HCT116 (cell line): Measurements from ENCODE around the gene RHEB. TPM values are rescaled to one million over a fixed set of nuclear protein-coding genes. Genes with fewer than 3 reads are reported as not detected.

Experiments used
- ATAC-seq: fragments of 200-7000 bp; cut with Tn5 transposase; 2 replicates; pipeline ENCODE4 v1.9.1; 2020; ENCODE audit warnings: mild to moderate bottlenecking, moderate library complexity
- BruUV-seq: library from RNA; stranded (reverse); fragments of 400-500 nt; replicated peaks from 2 replicates; lab custom pipeline; 2021; lab: Mats Ljungman, UMichigan
- CTCF ChIA-PET: fragments of 300-600 bp; sonication (Branson Sonifier 250); formaldehyde crosslinking; loops from one replicate; lab custom pipeline; 2021; ENCODE audit warnings: antibody characterized with exemption; lab: Charles Lee
- POLR2A ChIA-PET: fragments of 300-600, 350-600 bp; sonication (Branson Sonifier 250); formaldehyde crosslinking; loops from one replicate; lab custom pipeline; 2021; ENCODE audit warnings: antibody characterized with exemption; lab: Charles Lee
- RAD21 ChIA-PET, 2 experiments: fragments of 300-600 bp; sonication (Branson Sonifier 250); formaldehyde crosslinking; loops; one replicate each; lab custom pipeline; 2023; ENCODE audit warnings: low total read pairs in 2 of 2; ENCODE audit not compliant: uncharacterized antibody in 2 of 2, unreplicated experiment in 2 of 2, low non-redundant PET in 1 of 2; lab: Charles Lee
- DNase-seq: peaks from one replicate; pipeline ENCODE4 v3.0.0-alpha.2; 2010; ENCODE audit warnings: low read depth, low spot score
- H2AFZ ChIP-seq: fragments of 200-600 bp; shearing (Covaris generic), sonication (generic); 2 replicates; pipeline ENCODE4 v1.6.1; 2017; ENCODE audit warnings: low read depth, mixed run types, mixed read lengths, antibody characterized with exemption, low read length; ENCODE audit not compliant: poor library complexity, severe bottlenecking
- H3K27ac ChIP-seq: 2 replicates; pipeline ENCODE4 v1.5.1; 2012; ENCODE audit warnings: low read depth, low read length
- H3K27me3 ChIP-seq: fragments of 200-600 bp; sonication (generic); 2 replicates; pipeline ENCODE4 v1.6.1; 2016; ENCODE audit warnings: mixed run types, low read length, mixed read lengths; ENCODE audit not compliant: insufficient read depth
- H3K36me3 ChIP-seq, 2 experiments: fragments of 200-500 bp in 1 of 2; fragments of 200-600 bp in 1 of 2; sonication (Bioruptor generic) in 1 of 2; sonication (generic) in 1 of 2; 2 replicates each; pipeline versions ENCODE4 v1.5.1 to v1.6.1; 2014 to 2016; ENCODE audit warnings: low read length in 2 of 2, inconsistent platforms in 1 of 2, mixed read lengths in 1 of 2, mixed run types in 1 of 2; ENCODE audit not compliant: insufficient read depth in 2 of 2, control insufficient read depth in 1 of 2
- H3K4me1 ChIP-seq, 2 experiments: fragments of 200-600 bp in 1 of 2; sonication (generic) in 1 of 2; 2 replicates each; pipeline versions ENCODE4 v1.5.1 to v1.6.1; 2012 to 2017; ENCODE audit warnings: low read length in 2 of 2, inconsistent platforms in 1 of 2, mild to moderate bottlenecking in 1 of 2, mixed read lengths in 1 of 2, mixed run types in 1 of 2, moderate library complexity in 1 of 2; ENCODE audit not compliant: insufficient read depth in 2 of 2, control insufficient read depth in 1 of 2
- H3K4me2 ChIP-seq: fragments of 200-600 bp; sonication (generic); 2 replicates; pipeline ENCODE4 v1.6.1; 2017; ENCODE audit warnings: mixed run types, low read length, mixed read lengths
- H3K4me3 ChIP-seq, 2 experiments: fragments of 200-600 bp in 1 of 2; sonication (generic) in 1 of 2; replicated peaks in 1 of 2; 2 replicates each; pipeline ENCODE4 v1.5.1; 2011 to 2016; ENCODE audit warnings: low read length in 2 of 2, control low read depth in 1 of 2, low read depth in 1 of 2, mild to moderate bottlenecking in 1 of 2, mixed read lengths in 1 of 2, mixed run types in 1 of 2
- H3K79me2 ChIP-seq: fragments of 200-600 bp; sonication (generic); 2 replicates; pipeline ENCODE4 v1.6.1; 2017; ENCODE audit warnings: mild to moderate bottlenecking, mixed run types, low read length, moderate library complexity, mixed read lengths; ENCODE audit not compliant: insufficient read depth
- H3K9ac ChIP-seq: fragments of 200-600 bp; sonication (generic); 2 replicates; pipeline ENCODE4 v1.6.1; 2016; ENCODE audit warnings: low read length, mixed read lengths
- H3K9me2 ChIP-seq: fragments of 200-600 bp; sonication (generic), shearing (Covaris generic); 2 replicates; pipeline ENCODE4 v1.6.1; 2017; ENCODE audit warnings: mixed run types, mild to moderate bottlenecking, moderate library complexity; ENCODE audit not compliant: insufficient read depth
- H3K9me3 ChIP-seq, 2 experiments: fragments of 200-500 bp in 1 of 2; fragments of 200-600 bp in 1 of 2; sonication (Bioruptor generic) in 1 of 2; sonication (generic) in 1 of 2; 2 replicates each; pipeline ENCODE4 v1.6.1; 2014 to 2017; ENCODE audit warnings: low read length in 2 of 2, mixed read lengths in 2 of 2, inconsistent platforms in 1 of 2, low read depth in 1 of 2, mild to moderate bottlenecking in 1 of 2, mixed run types in 1 of 2, moderate library complexity in 1 of 2; ENCODE audit not compliant: control insufficient read depth in 1 of 2, insufficient read depth in 1 of 2
- H4K20me1 ChIP-seq: fragments of 200-600 bp; sonication (generic), shearing (Covaris generic); 2 replicates; pipeline ENCODE4 v1.6.1; 2017; ENCODE audit warnings: mixed run types, mild to moderate bottlenecking, moderate library complexity; ENCODE audit not compliant: insufficient read depth
- ATF3 ChIP-seq: IDR thresholded peaks from 2 replicates; pipeline ENCODE4 v1.6.1; 2012
- EZH2 ChIP-seq: fragments of 200-600 bp; sonication (generic); IDR thresholded peaks from 2 replicates; pipeline ENCODE4 v1.6.1; 2017; ENCODE audit warnings: antibody characterized with exemption, mixed run types
- JUND ChIP-seq: IDR thresholded peaks from 2 replicates; pipeline ENCODE4 v1.6.1; 2012
- MAX ChIP-seq: IDR thresholded peaks from 2 replicates; pipeline ENCODE4 v1.6.1; 2012
- POLR2A ChIP-seq: IDR thresholded peaks from 2 replicates; pipeline ENCODE4 v1.7.0; 2011; ENCODE audit warnings: borderline replicate concordance; ENCODE audit not compliant: insufficient read depth, insufficient read length; ENCODE audit errors: extremely low read depth
- POLR2AphosphoS5 ChIP-seq: IDR thresholded peaks from 2 replicates; pipeline ENCODE4 v1.6.1; 2011; ENCODE audit warnings: mild to moderate bottlenecking, low read depth, low read length, moderate library complexity
- RAD21 ChIP-seq: IDR thresholded peaks from 2 replicates; pipeline ENCODE4 v1.6.1; 2012; ENCODE audit warnings: low read depth, mild to moderate bottlenecking
- REST ChIP-seq: IDR thresholded peaks from 2 replicates; pipeline ENCODE4 v1.6.1; 2012; ENCODE audit warnings: low read depth
- SIN3A ChIP-seq: IDR thresholded peaks from 2 replicates; pipeline ENCODE4 v1.6.1; 2012; ENCODE audit warnings: low read depth
- SRF ChIP-seq: IDR thresholded peaks from 2 replicates; pipeline ENCODE4 v1.6.1; 2012; ENCODE audit warnings: low read depth
- TCF7L2 ChIP-seq: IDR thresholded peaks from 2 replicates; pipeline ENCODE4 v1.7.0; 2011; ENCODE audit warnings: borderline replicate concordance, inconsistent platforms; ENCODE audit not compliant: insufficient read depth, insufficient read length; ENCODE audit errors: extremely low read depth
- ZBTB33 ChIP-seq: IDR thresholded peaks from 2 replicates; pipeline ENCODE4 v1.6.1; 2011; ENCODE audit warnings: mild to moderate bottlenecking, low read length, moderate library complexity; ENCODE audit not compliant: insufficient replicate concordance; ENCODE audit errors: extremely low read depth
- ZFX ChIP-seq: fragments of 450-650 bp; IDR thresholded peaks from 2 replicates; pipeline ENCODE4 v1.6.1; 2017
- ZNF274 ChIP-seq: fragments of 200-500 bp; sonication (Bioruptor generic); IDR thresholded peaks from 2 replicates; pipeline ENCODE4 v1.6.1; 2014; ENCODE audit warnings: mild to moderate bottlenecking, low read depth, low read length, inconsistent platforms
- intact Hi-C: fragments of 100-400 bp; cut with micrococcal nuclease; formaldehyde crosslinking; loops from 2 replicates; pipeline ENCODE4 v1.10.0; 2022
- total RNA-seq: library from RNA; stranded (reverse); gene quantifications from one replicate; pipeline ENCODE4 v1.2.1, GENCODE V29; 2021; ENCODE audit not compliant: unreplicated experiment

The RHEB gene
- total RNA-seq, 1 experiment from 2014 or later, result 114 TPM

GRCh38 chr7:151551820-151552219, 32.1 kb upstream of the RHEB start:
- POLR2A ChIA-PET, result no interaction called here
- no peak overlapping the region for H3K27ac ChIP-seq

More at GRCh38 chr7:151551820-151552219, 32.1 kb upstream of the RHEB start:
- Histone ChIP-seq H3K4me1 (peaks cover 8 to 23% of the 10 kb centered on the region in 2 experiments; a peak in 3 of 4 replicates), H3K9me2 (no peaks in the 10 kb centered on the region), H3K9ac (no peak overlapping the region), H2AFZ (no peak overlapping the region), H3K4me3 (no peak overlapping the region), H3K9me3 (no peaks in the 10 kb centered on the region), H3K36me3 (no peaks in the 10 kb centered on the region), H3K27me3 (no peaks in the 10 kb centered on the region), H3K4me2 (no peak overlapping the region), H4K20me1 (no peaks in the 10 kb centered on the region), H3K79me2 (no peaks in the 10 kb centered on the region)
- BruUV-seq, result no TSS peak
- intact Hi-C loops, result no loop called here
- ChIA-PET RAD21 (no interaction called here), CTCF (no interaction called here)
- DNase-seq (no peak), ATAC-seq (no peak)
- TF ChIP-seq RAD21 (no peak), ATF3 (no peak), POLR2AphosphoS5 (no peak), SIN3A (no peak), ZNF274 (no peak), JUND (no peak), REST (no peak), SRF (no peak), ZFX (no peak), MAX (no peak), ZBTB33 (no peak), POLR2A (no peak), TCF7L2 (no peak), EZH2 (no peak)
